SH-SY5Y (cell line): ENCODE data around the gene AGTRAP.

Experiments
- GATA2 ChIP-seq: IDR thresholded peaks from 2 replicates; pipeline ENCODE4 v1.6.1; 2011; ENCODE audit warnings: mild to moderate bottlenecking, low read depth, low read length
- GATA3 ChIP-seq: IDR thresholded peaks from 2 replicates; pipeline ENCODE4 v1.6.1; 2011; ENCODE audit warnings: low read depth, mild to moderate bottlenecking, low read length, moderate library complexity

AGTRAP gene

GRCh38 chr1:11771481-11772043 is 35.6 kb downstream of the AGTRAP start:
- no peak for TF ChIP-seq GATA3
- no peak for TF ChIP-seq GATA2

GRCh38 chr1:11772458-11772857 is 36.5 kb downstream of the AGTRAP start:
- no peak for TF ChIP-seq GATA3
- no peak for TF ChIP-seq GATA2

- TF ChIP-seq GATA2 (no peak), GATA3 (no peak)
Measured at GRCh38 chr1:11774753-11775152, 38.8 kb downstream of the AGTRAP start.

GRCh38 chr1:11777658-11778322 is 41.9 kb downstream of the AGTRAP start:
- TF ChIP-seq GATA3 (no peak), GATA2 (no peak)

GRCh38 chr1:11778336-11778735 is 42.4 kb downstream of the AGTRAP start:
- TF ChIP-seq GATA3 (no peak), GATA2 (no peak)

- TF ChIP-seq GATA3 (no peak), GATA2 (no peak)
Measured at GRCh38 chr1:11778844-11779623, 43.1 kb downstream of the AGTRAP start.

- no peak for TF ChIP-seq GATA2
- TF ChIP-seq GATA3: no peak
Measured at GRCh38 chr1:11779715-11780379, 43.9 kb downstream of the AGTRAP start.

GRCh38 chr1:11780380-11781147 is 44.6 kb downstream of the AGTRAP start:
- TF ChIP-seq GATA2 (no peak), GATA3 (no peak)

GRCh38 chr1:11781297-11781696 is 45.4 kb downstream of the AGTRAP start:
- no peak for TF ChIP-seq GATA2
- no peak for TF ChIP-seq GATA3

- TF ChIP-seq GATA2 (no peak), GATA3 (no peak)
Measured at GRCh38 chr1:11782127-11782708, 46.3 kb downstream of the AGTRAP start.

GRCh38 chr1:11783556-11783955 is 47.6 kb downstream of the AGTRAP start:
- TF ChIP-seq GATA3 (no peak), GATA2 (no peak)

- TF ChIP-seq GATA2: no peak
- no peak for TF ChIP-seq GATA3
Measured at GRCh38 chr1:11784256-11784992, 48.5 kb downstream of the AGTRAP start.

- TF ChIP-seq GATA2: no peak
- TF ChIP-seq GATA3: no peak
Measured at GRCh38 chr1:11784993-11785769, 49.2 kb downstream of the AGTRAP start.
